CD4-positive, alpha-beta T cell treated with Interleukin-15 for 1 hour (primary cell): ENCODE data around the gene NCF4.

ENCODE experiments used
- DNase-seq: peaks from one replicate; pipeline ENCODE4 v3.0.0-alpha.2; 2020

The NCF4 gene

DNA sequence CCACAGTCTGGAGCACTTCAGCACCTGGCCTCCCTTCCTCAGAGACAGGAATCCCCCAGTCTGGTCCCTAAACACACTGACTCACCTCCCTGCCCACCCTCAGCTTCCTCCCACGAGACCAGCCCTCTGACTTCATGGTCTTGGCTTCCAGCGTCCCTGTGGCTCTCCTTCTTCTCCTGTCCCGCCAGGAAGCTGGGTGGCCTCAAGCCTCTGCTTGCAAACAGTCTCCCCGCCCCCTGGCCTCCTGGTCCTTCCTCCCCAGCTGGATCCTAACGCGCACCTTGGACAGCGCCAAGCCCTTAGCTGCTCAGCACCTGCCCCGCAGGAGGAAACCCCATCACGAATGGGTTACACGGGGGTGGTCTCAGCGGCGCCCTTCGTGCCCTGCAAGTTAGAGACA, 4.5 kb downstream of the NCF4 start:
- DNase-seq: no peak

GRCh38 chr22:36867695-36868094, 6.9 kb downstream of the NCF4 start:
- no peak for DNase-seq

DNA sequence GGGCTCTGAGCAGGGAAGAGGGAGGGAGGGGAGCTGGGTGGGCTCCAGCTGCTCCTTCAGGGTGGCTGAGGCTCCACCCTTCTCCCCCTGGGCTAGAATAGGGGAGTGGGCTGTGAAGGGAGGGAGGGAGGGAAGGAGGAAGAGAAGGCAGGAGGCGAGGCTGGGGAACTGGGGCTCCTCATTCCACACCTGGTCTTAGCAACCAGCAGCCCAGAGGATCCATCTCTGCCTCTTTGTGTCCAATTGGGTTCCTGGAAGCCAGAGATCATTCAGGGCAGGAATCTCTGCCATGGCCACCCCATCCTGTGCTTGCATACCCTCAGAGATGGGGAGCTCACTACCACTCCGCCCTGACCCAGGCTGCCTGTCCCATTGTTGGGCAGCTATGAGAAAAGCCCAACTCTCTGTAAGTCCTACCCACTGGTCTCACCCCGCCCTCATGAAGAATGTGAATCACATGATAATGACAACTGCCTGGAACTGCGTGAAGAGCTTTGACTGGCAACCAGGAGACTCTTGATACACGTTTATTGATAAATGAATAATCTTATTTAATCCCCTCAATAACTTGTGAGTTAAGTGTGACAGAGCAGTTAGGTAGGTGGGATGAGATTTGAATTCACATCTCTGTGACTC, 7.9 kb downstream of the NCF4 start:
- no peak for DNase-seq

GRCh38 chr22:36870250-36870649, 9.4 kb downstream of the NCF4 start:
- DNase-seq: no peak

DNA sequence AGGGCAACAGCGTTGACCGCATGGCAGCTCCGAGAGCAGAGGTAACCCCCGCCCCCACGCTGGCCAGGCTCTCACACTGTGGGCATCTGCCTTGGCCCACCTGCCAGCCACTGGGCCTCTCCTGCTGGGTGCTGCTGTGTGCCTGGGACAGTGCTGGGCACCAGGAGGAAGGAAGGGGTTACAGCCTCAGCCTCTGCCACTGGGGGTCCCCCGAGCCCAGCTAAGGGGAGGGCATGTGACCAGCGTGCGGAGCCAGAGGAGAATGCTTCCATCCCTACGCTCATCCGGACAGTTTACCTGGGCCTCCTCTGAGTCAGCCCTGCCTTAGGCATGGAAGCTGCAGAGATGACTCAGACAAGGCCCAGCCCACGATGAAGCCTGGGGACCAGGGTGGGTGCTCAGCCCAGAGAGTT, 10.9 kb downstream of the NCF4 start:
- no peak for DNase-seq

DNA sequence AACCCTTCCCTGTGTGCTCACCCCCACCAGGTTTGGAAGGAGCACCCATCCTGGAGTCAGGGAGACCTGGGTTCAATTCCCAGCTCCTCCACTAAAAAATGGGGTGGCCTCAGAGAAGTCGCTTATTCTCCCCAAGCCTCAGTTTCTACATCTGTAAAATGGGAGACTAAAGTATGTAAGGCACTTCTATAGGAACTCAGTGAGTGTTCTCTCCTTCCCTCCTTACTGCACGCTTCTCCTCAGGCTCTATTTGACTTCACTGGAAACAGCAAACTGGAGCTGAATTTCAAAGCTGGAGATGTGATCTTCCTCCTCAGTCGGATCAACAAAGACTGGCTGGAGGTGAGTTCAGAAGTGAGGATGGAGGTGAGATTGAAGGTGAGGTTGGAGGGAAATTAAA, 11.3 kb downstream of the NCF4 start:
- DNase-seq: no peak

GRCh38 chr22:36872866-36873498, 12.2 kb downstream of the NCF4 start:
- DNase-seq: no peak

DNA sequence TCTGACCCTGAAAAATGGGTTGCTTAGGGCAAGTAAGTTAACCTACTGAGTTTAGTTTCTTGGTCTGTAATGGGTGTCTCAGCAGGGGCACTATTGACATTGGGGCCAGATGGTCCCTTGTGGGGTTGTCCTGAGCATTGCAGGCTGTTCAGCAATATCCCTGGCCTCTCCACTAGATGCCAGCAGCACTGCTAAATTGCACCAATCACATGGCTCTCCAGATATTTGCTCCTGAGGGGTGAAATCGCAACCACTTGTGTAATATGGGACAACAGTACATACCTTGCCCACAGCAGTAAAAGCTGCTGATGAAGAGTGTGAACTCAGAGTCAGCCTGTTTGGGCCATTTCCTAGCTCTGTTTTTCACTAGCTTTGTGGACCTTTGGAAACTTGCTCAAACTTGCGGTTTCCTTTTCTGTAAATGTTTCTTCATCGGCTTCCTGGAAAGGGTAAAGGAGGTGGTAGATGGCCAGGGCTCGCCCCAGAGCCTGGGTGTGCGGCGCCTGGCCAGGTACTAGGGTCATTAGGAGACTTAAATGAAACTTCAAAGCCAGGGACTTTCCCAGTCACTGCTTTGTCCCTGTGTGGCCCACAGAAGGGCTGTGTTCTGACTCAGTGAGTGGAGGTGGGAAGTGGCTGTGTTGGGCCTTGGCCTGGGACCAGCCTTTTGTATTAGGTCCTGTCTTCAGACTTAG, 13.0 kb downstream of the NCF4 start:
- DNase-seq: peak; percentile 47

DNA sequence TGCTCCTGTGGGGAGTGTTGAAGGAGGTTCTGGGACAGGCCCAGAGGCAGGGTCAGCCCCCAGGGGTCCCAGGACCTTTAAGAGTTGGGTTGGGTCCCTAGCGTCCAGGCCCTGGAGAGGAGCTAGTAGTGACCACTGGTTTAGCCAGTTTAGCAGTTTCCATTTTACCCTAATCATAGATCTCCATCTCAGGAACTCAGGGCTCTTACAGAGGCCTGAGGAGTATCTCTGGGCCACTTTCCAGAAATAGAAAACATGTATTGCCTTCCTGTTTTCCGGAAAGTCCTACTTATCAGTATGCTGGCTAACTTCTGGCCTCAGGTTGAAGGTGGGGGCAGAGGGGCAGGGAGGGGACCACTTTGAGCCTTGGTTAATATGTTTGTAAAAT, 13.5 kb downstream of the NCF4 start:
- DNase-seq: no peak

GRCh38 chr22:36874736-36875135, 13.9 kb downstream of the NCF4 start:
- no peak for DNase-seq

GRCh38 chr22:36875741-36876140, 14.9 kb downstream of the NCF4 start:
- no peak for DNase-seq

GRCh38 chr22:36879775-36880174, 19.0 kb downstream of the NCF4 start:
- DNase-seq: no peak

DNA sequence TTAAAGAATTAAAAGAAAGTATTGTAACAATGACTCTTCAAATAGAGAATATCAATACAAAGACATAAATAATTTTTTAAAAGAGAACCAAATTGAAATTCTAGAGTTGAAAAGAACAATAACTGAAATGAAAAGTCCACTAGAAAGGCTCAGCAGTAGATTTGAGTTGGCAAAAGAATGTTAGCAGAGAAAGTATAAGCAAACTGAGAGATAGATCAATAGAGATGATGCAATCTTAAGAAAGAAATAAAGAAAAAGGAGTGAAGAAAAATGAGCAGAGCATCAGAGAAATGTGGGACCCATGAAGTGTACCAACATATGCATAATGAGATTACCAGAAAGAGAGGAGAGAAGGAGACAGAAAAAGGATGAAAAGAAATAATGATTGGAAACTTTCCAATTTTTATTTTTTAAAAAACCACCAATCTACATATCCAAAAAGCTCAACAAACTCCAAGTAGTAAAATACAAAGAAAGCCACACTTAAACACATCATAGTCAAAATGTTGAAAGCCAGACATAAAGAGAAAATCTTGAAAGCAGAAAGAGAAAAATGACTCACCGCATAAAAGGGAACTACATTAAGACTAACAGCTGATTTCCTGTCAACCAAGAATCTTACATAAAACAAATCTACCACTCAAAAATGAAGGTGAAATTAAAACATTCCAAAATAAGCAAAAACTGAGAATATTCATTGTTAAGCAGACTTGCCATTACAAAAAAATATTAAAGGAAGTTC, 20.9 kb downstream of the NCF4 start:
- DNase-seq: no peak

- no peak for DNase-seq
Observed at GRCh38 chr22:36884349-36885158, 23.7 kb downstream of the NCF4 start.

- DNase-seq: no peak
Observed at GRCh38 chr22:36885474-36885873, 24.7 kb downstream of the NCF4 start.

DNA sequence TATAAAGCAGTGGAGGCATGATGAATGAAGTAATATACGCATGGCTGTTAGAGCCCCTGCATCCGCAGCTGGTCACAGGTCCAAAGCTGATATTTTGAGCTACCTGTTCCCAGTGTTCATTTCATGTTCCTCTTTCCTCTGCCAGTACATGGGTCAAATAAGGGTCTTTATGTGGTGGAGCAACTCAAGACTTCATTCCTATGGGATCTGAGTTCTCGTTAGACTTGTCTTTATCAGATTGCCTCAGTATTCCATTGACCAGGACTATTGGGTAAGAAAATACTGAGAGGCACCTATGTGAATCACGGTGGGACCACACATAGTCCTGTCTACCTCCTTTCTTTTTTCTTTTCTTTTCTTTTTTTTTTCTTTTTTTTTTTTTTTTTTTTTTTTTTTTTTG, 25.2 kb downstream of the NCF4 start:
- no peak for DNase-seq

DNA sequence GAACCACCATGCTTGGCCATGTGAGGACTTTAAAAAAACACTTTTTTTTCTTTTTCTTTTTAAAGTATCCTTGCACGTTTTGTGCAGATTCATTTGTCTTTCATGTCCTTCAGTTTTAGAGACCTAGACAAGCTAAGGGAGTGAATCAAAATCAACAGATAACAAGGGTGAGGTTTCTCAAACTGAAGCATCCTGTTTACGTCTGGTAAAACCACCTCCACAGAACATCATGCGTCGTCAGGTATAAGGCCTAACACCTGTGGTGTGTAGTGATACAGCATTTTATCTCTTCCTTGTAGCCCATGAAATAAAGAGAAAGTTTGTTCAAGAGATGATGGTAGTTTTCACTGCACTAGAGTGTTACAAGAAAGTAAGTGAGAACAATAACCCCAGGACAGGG, 26.4 kb downstream of the NCF4 start:
- DNase-seq: no peak

GRCh38 chr22:36891646-36892045, 30.8 kb downstream of the NCF4 start:
- no peak for DNase-seq

- no peak for DNase-seq
Observed at GRCh38 chr22:36892292-36892691, 31.5 kb downstream of the NCF4 start.

- DNase-seq: no peak
Observed at GRCh38 chr22:36893262-36893661, 32.5 kb downstream of the NCF4 start.

- no peak for DNase-seq
Observed at GRCh38 chr22:36894266-36894665, 33.5 kb downstream of the NCF4 start.

GRCh38 chr22:36897611-36898010, 36.8 kb downstream of the NCF4 start:
- no peak for DNase-seq

GRCh38 chr22:36898690-36899089, 37.9 kb downstream of the NCF4 start:
- DNase-seq: no peak
